HL-60 (cell line): Measurements from ENCODE around the gene IRF5.

Source experiments
- POLR2AphosphoS5 ChIP-seq: IDR thresholded peaks from 2 replicates; pipeline ENCODE4 v1.6.1; 2012; ENCODE audit warnings: low read depth
- TF ChIP-seq, protein P1 (sequence below): IDR thresholded peaks from one replicate; pipeline ENCODE4 v1.5.1; 2011; ENCODE audit warnings: low read length, control low read depth, inconsistent platforms; ENCODE audit not compliant: insufficient read depth

- TF ChIP-seq, protein P1, sequence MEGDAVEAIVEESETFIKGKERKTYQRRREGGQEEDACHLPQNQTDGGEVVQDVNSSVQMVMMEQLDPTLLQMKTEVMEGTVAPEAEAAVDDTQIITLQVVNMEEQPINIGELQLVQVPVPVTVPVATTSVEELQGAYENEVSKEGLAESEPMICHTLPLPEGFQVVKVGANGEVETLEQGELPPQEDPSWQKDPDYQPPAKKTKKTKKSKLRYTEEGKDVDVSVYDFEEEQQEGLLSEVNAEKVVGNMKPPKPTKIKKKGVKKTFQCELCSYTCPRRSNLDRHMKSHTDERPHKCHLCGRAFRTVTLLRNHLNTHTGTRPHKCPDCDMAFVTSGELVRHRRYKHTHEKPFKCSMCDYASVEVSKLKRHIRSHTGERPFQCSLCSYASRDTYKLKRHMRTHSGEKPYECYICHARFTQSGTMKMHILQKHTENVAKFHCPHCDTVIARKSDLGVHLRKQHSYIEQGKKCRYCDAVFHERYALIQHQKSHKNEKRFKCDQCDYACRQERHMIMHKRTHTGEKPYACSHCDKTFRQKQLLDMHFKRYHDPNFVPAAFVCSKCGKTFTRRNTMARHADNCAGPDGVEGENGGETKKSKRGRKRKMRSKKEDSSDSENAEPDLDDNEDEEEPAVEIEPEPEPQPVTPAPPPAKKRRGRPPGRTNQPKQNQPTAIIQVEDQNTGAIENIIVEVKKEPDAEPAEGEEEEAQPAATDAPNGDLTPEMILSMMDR: no peak
- TF ChIP-seq POLR2AphosphoS5: no peak
Measured at GRCh38 chr7:128931190-128931798, 6.4 kb upstream of the IRF5 start.
